Esophagus (tissue), 2 donors: ENCODE measurements around the gene P2RX6. TPM values are rescaled to one million over a fixed set of nuclear protein-coding genes. Genes with fewer than 3 reads are reported as not detected.
"Not testable (repeated sequence)": the region's sequence is repeated elsewhere in the genome, so short reads cannot be mapped to it uniquely, and the experiment has no call there.

ENCODE experiments used
- H3K27ac ChIP-seq, 2 donors: one replicate each; pipeline ENCODE4 v1.5.1; 2013; ENCODE audit warnings: low read depth in 2 of 2, mild to moderate bottlenecking in 2 of 2, inconsistent platforms in 1 of 2, low read length in 1 of 2, moderate library complexity in 1 of 2
- H3K27me3 ChIP-seq, 2 donors: one replicate each; pipeline ENCODE4 v1.6.1; 2013; ENCODE audit warnings: low read length in 2 of 2, control low read depth in 1 of 2, mild to moderate bottlenecking in 1 of 2; ENCODE audit not compliant: insufficient read depth in 2 of 2, control insufficient read depth in 1 of 2
- H3K36me3 ChIP-seq, 2 donors: one replicate each; pipeline ENCODE4 v1.6.1; 2013; ENCODE audit warnings: low read length in 1 of 2; ENCODE audit not compliant: control insufficient read depth in 2 of 2, insufficient read depth in 2 of 2
- H3K4me1 ChIP-seq, 2 donors: one replicate each; pipeline ENCODE4 v1.6.1; 2013; ENCODE audit warnings: low read length in 1 of 2; ENCODE audit not compliant: control insufficient read depth in 2 of 2, insufficient read depth in 2 of 2
- H3K4me3 ChIP-seq, 2 donors: one replicate each; pipeline ENCODE4 v1.5.1; 2013; ENCODE audit warnings: low read length in 2 of 2, mild to moderate bottlenecking in 2 of 2, low read depth in 1 of 2, moderate library complexity in 1 of 2
- H3K9me3 ChIP-seq, 2 donors: one replicate each; pipeline ENCODE4 v1.6.1; 2013; ENCODE audit warnings: mild to moderate bottlenecking in 2 of 2, low read depth in 1 of 2, low read length in 1 of 2, moderate library complexity in 1 of 2; ENCODE audit not compliant: control insufficient read depth in 2 of 2, insufficient read depth in 1 of 2
- WGBS, 2 donors: extraction: QIAGEN DNeasy Blood & Tissue Kit; methylation state at CpG; one replicate each; pipeline ENCODE4 v1.1.7; 2013; 5-methylcytosine and 5-hydroxymethylcytosine counted together
- polyA plus RNA-seq, 2 donors: library from polyadenylated mRNA; stranded (reverse); fragments of 200-250 nt; gene quantifications; one replicate each; pipeline ENCODE4 v1.2.3, GENCODE V29; 2013
- donor health status: healthy with polysubstance abuse.
- donor health status: Bipolar disorder and iron deficiency.

The P2RX6 gene
- polyA plus RNA-seq, 2 donors, result 0.16 to 0.29 TPM

- Histone ChIP-seq H3K4me1 (peaks cover 2 to 21% of the 10 kb centered on the region in 2 donors), H3K4me3 (no peak overlapping the region), H3K9me3 (peaks cover 0 to 3% of the 10 kb centered on the region in 2 donors), H3K27me3 (no peaks in the 10 kb centered on the region), H3K36me3 (no peaks in the 10 kb centered on the region), H3K27ac (peak overlapping the region; percentile 11 to 86)
- 81 to 91% methylated on average over 4 to 6 of the region's 6 CpGs for WGBS, 2 donors
Measured at GRCh38 chr22:21042978-21043859, 28.3 kb downstream of the P2RX6 start.

GRCh38 chr22:21043860-21044535 lies 29.0 kb downstream of the P2RX6 start:
- Histone ChIP-seq H3K4me3 (peak overlapping the region in 1 of 2 donors; percentile 23), H3K27ac (peak overlapping the region; percentile 21 to 86), H3K9me3 (peaks cover 0 to 3% of the 10 kb centered on the region in 2 donors), H3K27me3 (no peaks in the 10 kb centered on the region), H3K4me1 (peaks cover 2 to 21% of the 10 kb centered on the region in 2 donors), H3K36me3 (no peaks in the 10 kb centered on the region)
- WGBS, 2 donors, result 87 to 90% methylated on average over 15 of the region's 15 CpGs

GRCh38 chr22:21044931-21045584 lies 30.1 kb downstream of the P2RX6 start:
- Histone ChIP-seq H3K36me3 (no peaks in the 10 kb centered on the region), H3K27me3 (no peaks in the 10 kb centered on the region), H3K4me1 (peaks cover 2 to 21% of the 10 kb centered on the region in 2 donors), H3K4me3 (peak overlapping the region; percentile 6 to 28), H3K27ac (peak overlapping the region in 1 of 2 donors; percentile 17), H3K9me3 (peaks cover 0 to 3% of the 10 kb centered on the region in 2 donors)
- WGBS, 2 donors, result 9 to 11% methylated on average over 11 to 15 of the region's 15 CpGs

DNA sequence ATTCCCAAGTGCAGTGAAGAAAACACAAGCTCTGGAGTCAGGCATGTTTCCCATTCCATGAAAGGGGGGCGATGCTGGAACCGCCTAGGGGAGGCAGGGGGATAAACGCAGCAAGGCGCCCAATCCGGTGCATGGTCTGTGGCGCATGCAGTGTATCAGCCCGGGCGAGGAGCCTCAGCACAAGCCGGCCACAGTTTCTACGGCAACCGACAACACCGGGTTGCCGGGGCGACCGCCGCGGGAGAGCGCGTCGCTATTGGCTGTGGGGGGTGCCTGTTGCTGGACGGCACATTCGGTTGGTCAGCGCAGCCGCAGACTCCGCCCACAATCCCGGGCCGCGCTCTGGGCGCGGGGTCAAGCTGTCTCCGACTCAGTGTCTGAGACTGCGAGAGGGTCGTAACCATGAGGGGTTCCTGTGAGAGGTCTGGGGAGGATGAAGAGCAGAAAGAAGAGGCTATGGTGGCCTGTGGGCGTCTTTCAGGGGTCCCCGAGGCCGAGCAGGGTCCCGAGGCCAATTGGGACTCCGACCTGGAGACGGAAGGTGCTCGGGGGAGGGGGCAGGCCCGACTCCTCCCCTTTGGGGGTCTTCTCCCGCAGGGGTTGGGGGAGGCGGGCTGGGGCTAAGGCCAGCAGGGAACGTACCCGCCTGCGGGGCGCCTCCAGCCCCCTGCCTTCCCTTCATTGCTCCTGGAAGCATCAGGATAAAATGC lies 30.8 kb downstream of the P2RX6 start, which contains the start of gene LRRC74B:
TSS of gene LRRC74B (plus strand) at position 362 of the 710 bp plus-strand sequence. CDS start at position 403, 41 bp downstream.
- Histone ChIP-seq H3K27ac (peak within 1 kb of the TSS in 1 of 2 donors; percentile 17), H3K9me3 (peaks cover 0 to 3% of the 10 kb centered on the region in 2 donors), H3K4me3 (peak within 1 kb of the TSS; percentile 6 to 28), H3K27me3 (no peaks in the 10 kb centered on the region), H3K36me3 (no peaks in the 10 kb centered on the region), H3K4me1 (peaks cover 2 to 21% of the 10 kb centered on the region in 2 donors)
- 8% methylated on average over 45 to 47 of the region's 47 CpGs for WGBS, 2 donors

- Histone ChIP-seq H3K9me3 (peaks cover 0 to 3% of the 10 kb centered on the region in 2 donors), H3K36me3 (no peaks in the 10 kb centered on the region), H3K27ac (no peak overlapping the region), H3K4me1 (peaks cover 2 to 21% of the 10 kb centered on the region in 2 donors), H3K27me3 (no peaks in the 10 kb centered on the region), H3K4me3 (no peak overlapping the region)
- WGBS, 2 donors, result 87 to 88% methylated on average over 14 of the region's 14 CpGs
Measured at GRCh38 chr22:21047035-21047661, 32.2 kb downstream of the P2RX6 start.

- peaks cover 2 to 21% of the 10 kb centered on the region in 2 donors for H3K4me1 ChIP-seq
- 76 to 78% methylated on average over 7 of the region's 7 CpGs for WGBS, 2 donors
- no peaks in the 10 kb centered on the region for H3K27me3 ChIP-seq
- H3K27ac ChIP-seq, result no peak overlapping the region
- no peak overlapping the region for H3K4me3 ChIP-seq
- H3K9me3 ChIP-seq, result peaks cover 0 to 3% of the 10 kb centered on the region in 2 donors
- H3K36me3 ChIP-seq, result no peaks in the 10 kb centered on the region
Measured at GRCh38 chr22:21047730-21048129, 32.8 kb downstream of the P2RX6 start.

GRCh38 chr22:21048448-21048847 lies 33.5 kb downstream of the P2RX6 start:
- not testable (repeated sequence) for H3K27ac ChIP-seq, H3K4me3 ChIP-seq, H3K27me3 ChIP-seq, H3K36me3 ChIP-seq, H3K9me3 ChIP-seq
- WGBS, 2 donors, result 76 to 77% methylated on average over 5 of the region's 5 CpGs
- peaks cover 2 to 14% of the 10 kb centered on the region in 2 donors for H3K4me1 ChIP-seq

- not testable (repeated sequence) for H3K4me3 ChIP-seq, H3K27me3 ChIP-seq, H3K9me3 ChIP-seq, H3K36me3 ChIP-seq, H3K27ac ChIP-seq
- WGBS, 2 donors, result 97% methylated on average over 3 to 7 of the region's 12 CpGs
- H3K4me1 ChIP-seq, result peaks cover 2 to 13% of the 10 kb centered on the region in 2 donors
Measured at GRCh38 chr22:21048965-21049364, 34.0 kb downstream of the P2RX6 start.
